Liver (tissue), 9 donors: ENCODE measurements around the gene STPG4. TPM values are rescaled to one million over a fixed set of nuclear protein-coding genes. Genes with fewer than 3 reads are reported as not detected.
A peak's percentile ranks its signal among the peaks of the same experiment; 100 is the strongest.

ENCODE experiments used
- DNase-seq: peaks from one replicate; pipeline ENCODE4 v3.0.0-alpha.2; 2017; ENCODE audit warnings: low spot score
- H3K27ac ChIP-seq, 2 donors: one replicate each; pipeline ENCODE4 v1.7.0; 2013; ENCODE audit warnings: inconsistent platforms in 2 of 2, low read length in 2 of 2, control low read depth in 1 of 2, low read depth in 1 of 2, mild to moderate bottlenecking in 1 of 2
- H3K27me3 ChIP-seq, 4 donors: one replicate each; pipeline versions ENCODE4 v1.6.1 to v1.7.0; 2013; ENCODE audit warnings: low read length in 3 of 4, inconsistent platforms in 1 of 4, mild to moderate bottlenecking in 1 of 4, moderate library complexity in 1 of 4; ENCODE audit not compliant: control insufficient read depth in 4 of 4, insufficient read depth in 4 of 4
- H3K36me3 ChIP-seq, 4 donors: one replicate each; pipeline versions ENCODE4 v1.6.1 to v1.7.0; 2013; ENCODE audit warnings: low read length in 3 of 4, mild to moderate bottlenecking in 3 of 4, low read depth in 1 of 4, moderate library complexity in 1 of 4; ENCODE audit not compliant: control insufficient read depth in 4 of 4, insufficient read depth in 3 of 4
- H3K4me1 ChIP-seq, 4 donors: one replicate each; pipeline versions ENCODE4 v1.6.1 to v1.7.0; 2013; ENCODE audit warnings: low read length in 3 of 4, mild to moderate bottlenecking in 3 of 4, moderate library complexity in 1 of 4; ENCODE audit not compliant: control insufficient read depth in 4 of 4, insufficient read depth in 4 of 4
- H3K4me3 ChIP-seq, 3 donors: one replicate each; pipeline versions ENCODE4 v1.6.1 to v1.7.0; 2013; ENCODE audit warnings: low read length in 3 of 3, control low read depth in 1 of 3, low read depth in 1 of 3, mild to moderate bottlenecking in 1 of 3
- H3K9ac ChIP-seq, 2 donors: one replicate each; pipeline ENCODE4 v1.7.0; 2013; ENCODE audit warnings: low read length in 2 of 2, mild to moderate bottlenecking in 2 of 2, moderate library complexity in 2 of 2, control low read depth in 1 of 2, low read depth in 1 of 2
- H3K9me3 ChIP-seq, 4 donors: one replicate each; pipeline versions ENCODE4 v1.6.1 to v1.7.0; 2013; ENCODE audit warnings: low read length in 3 of 4; ENCODE audit not compliant: control insufficient read depth in 4 of 4
- CTCF ChIP-seq: fragments of 150-350 bp; IDR thresholded peaks from 2 replicates; pipeline ENCODE4 v1.5.1; 2017; ENCODE audit warnings: improper control_type of control experiment, low read depth, low read length; ENCODE audit not compliant: missing input control
- EGR1 ChIP-seq, 2 donors: IDR thresholded peaks; 2 replicates each; pipeline ENCODE4 v1.6.1; 2016 to 2018; ENCODE audit warnings: antibody characterized with exemption in 2 of 2, low read depth in 2 of 2
- FOXA1 ChIP-seq: IDR thresholded peaks from 2 replicates; pipeline ENCODE4 v1.6.1; 2016; ENCODE audit warnings: antibody characterized with exemption
- GABPA ChIP-seq, 2 donors: IDR thresholded peaks in 1 of 2; conservative IDR thresholded peaks in 1 of 2; 2 replicates each; pipeline ENCODE4 v1.6.1; 2016; ENCODE audit warnings: antibody characterized with exemption in 2 of 2, mild to moderate bottlenecking in 1 of 2, moderate library complexity in 1 of 2
- HNF4A ChIP-seq, 2 donors: conservative IDR thresholded peaks; 2 replicates each; pipeline ENCODE4 v1.6.1; 2016; ENCODE audit warnings: antibody characterized with exemption in 2 of 2, mild to moderate bottlenecking in 2 of 2
- HNF4G ChIP-seq: IDR thresholded peaks from 2 replicates; pipeline ENCODE4 v1.6.1; 2016; ENCODE audit warnings: antibody characterized with exemption
- JUND ChIP-seq, 2 donors: IDR thresholded peaks; 2 replicates each; pipeline ENCODE4 v1.6.1; 2016; ENCODE audit warnings: antibody characterized with exemption in 2 of 2
- MAX ChIP-seq: IDR thresholded peaks from 2 replicates; pipeline ENCODE4 v1.6.1; 2016; ENCODE audit warnings: antibody characterized with exemption
- NR2F2 ChIP-seq: IDR thresholded peaks from 2 replicates; pipeline ENCODE4 v1.6.1; 2016; ENCODE audit warnings: antibody characterized with exemption
- RAD21 ChIP-seq, 2 donors: IDR thresholded peaks; 2 replicates each; pipeline ENCODE4 v1.6.1; 2016; ENCODE audit warnings: antibody characterized with exemption in 2 of 2, mild to moderate bottlenecking in 2 of 2
- REST ChIP-seq: IDR thresholded peaks from 2 replicates; pipeline ENCODE4 v1.6.1; 2016; ENCODE audit warnings: antibody characterized with exemption, mild to moderate bottlenecking
- RXRA ChIP-seq, 2 donors: IDR thresholded peaks; 2 replicates each; pipeline ENCODE4 v1.6.1; 2017 to 2018; ENCODE audit warnings: antibody characterized with exemption in 2 of 2, mild to moderate bottlenecking in 1 of 2
- SP1 ChIP-seq: IDR thresholded peaks from 2 replicates; pipeline ENCODE4 v1.6.1; 2018; ENCODE audit warnings: antibody characterized with exemption, mild to moderate bottlenecking
- TAF1 ChIP-seq: conservative IDR thresholded peaks from 2 replicates; pipeline ENCODE4 v1.6.1; 2016; ENCODE audit warnings: antibody characterized with exemption, mild to moderate bottlenecking
- YY1 ChIP-seq: IDR thresholded peaks from 2 replicates; pipeline ENCODE4 v1.6.1; 2016; ENCODE audit warnings: antibody characterized with exemption, mild to moderate bottlenecking
- WGBS: extraction: QIAGEN DNeasy Blood & Tissue Kit; methylation state at CpG from one replicate; pipeline ENCODE4 v1.1.7; 2013; 5-methylcytosine and 5-hydroxymethylcytosine counted together
- polyA plus RNA-seq, 2 donors: library from polyadenylated mRNA; stranded (reverse) in 1 of 2; unstranded in 1 of 2; fragments of 200-250 nt in 1 of 2; fragments of >200 nt in 1 of 2; fragmentation: Nextera tagmentation in 1 of 2; extraction: Ambion mirVana in 1 of 2; gene quantifications; one replicate each; pipeline versions ENCODE4 v1.2.1 to v1.2.3, GENCODE V29; 2013 to 2015
- total RNA-seq, 2 donors: library from RNA; depleted of rRNA; stranded (reverse); fragments of >200 nt; gene quantifications; one replicate each; pipeline ENCODE4 v1.2.3, GENCODE V29; 2014
- TF ChIP-seq, protein P1 (sequence below): IDR thresholded peaks from 2 replicates; pipeline ENCODE4 v1.6.1; 2016; ENCODE audit warnings: antibody characterized with exemption
- TF ChIP-seq, protein P2 (sequence below): IDR thresholded peaks from 2 replicates; pipeline ENCODE4 v1.6.1; 2016; ENCODE audit warnings: antibody characterized with exemption
- donor health status: healthy.
- donor health status: healthy.
- donor health status: healthy.
- donor health status: healthy.
- donor health status: healthy.

The STPG4 gene
- total and polyA plus RNA-seq, 4 donors, result 0.25 TPM; not detected in 3

DNA sequence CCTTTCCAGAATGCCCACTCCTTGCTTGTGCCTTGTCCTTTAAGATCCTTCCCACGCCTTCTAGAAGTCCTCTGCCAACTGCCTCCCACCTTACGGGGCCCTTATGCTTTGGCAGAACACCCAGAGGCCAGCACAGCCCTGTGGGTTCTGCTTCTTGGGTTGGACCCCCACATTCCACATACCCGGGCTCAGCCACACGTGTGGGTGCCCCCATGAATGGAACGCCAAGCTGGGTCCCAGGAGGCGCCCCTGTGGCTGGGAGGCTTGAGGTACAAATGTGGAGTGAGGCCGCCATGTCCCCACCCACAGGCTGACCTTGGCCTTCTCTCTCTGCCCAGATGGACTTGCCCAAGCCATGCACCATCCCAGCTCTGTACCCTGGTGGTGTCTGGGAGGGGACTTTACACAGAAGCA is 74.2 kb downstream of the STPG4 start:
- Histone ChIP-seq H3K4me1 (peaks cover 11 to 27% (median 23%) of the 10 kb centered on the region in 4 donors), H3K9ac (no peak overlapping the region), H3K27me3 (no peaks in the 10 kb centered on the region), H3K27ac (no peak overlapping the region), H3K9me3 (no peaks in the 10 kb centered on the region), H3K4me3 (no peak overlapping the region), H3K36me3 (no peaks in the 10 kb centered on the region)
- WGBS, result 98% methylated on average over 7 of the region's 7 CpGs
- no peak for DNase-seq
- TF ChIP-seq HNF4G, result no peak
- TF ChIP-seq RAD21 (IDR thresholded peaks at IDR 0.05), result no peak
- TF ChIP-seq FOXA1, result no peak
- no peak for TF ChIP-seq CTCF
- no peak for TF ChIP-seq MAX
- no peak for TF ChIP-seq YY1
- no peak for TF ChIP-seq EGR1 (IDR thresholded peaks at IDR 0.05; ENCODE audit: low read depth in 2 of 2)
- TF ChIP-seq, protein P1, sequence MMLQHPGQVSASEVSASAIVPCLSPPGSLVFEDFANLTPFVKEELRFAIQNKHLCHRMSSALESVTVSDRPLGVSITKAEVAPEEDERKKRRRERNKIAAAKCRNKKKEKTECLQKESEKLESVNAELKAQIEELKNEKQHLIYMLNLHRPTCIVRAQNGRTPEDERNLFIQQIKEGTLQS, result no peak
- no peak for TF ChIP-seq SP1
- no peak for TF ChIP-seq GABPA (IDR thresholded peaks at IDR 0.05 in 1 of 2, conservative IDR thresholded peaks at IDR 0.05 in 1 of 2)
- no peak for TF ChIP-seq HNF4A (conservative IDR thresholded peaks at IDR 0.05)
- TF ChIP-seq TAF1, result no peak
- no peak for TF ChIP-seq NR2F2
- no peak for TF ChIP-seq RXRA (IDR thresholded peaks at IDR 0.05)
- no peak for TF ChIP-seq REST

GRCh38 chr2:47079515-47080412 is 75.3 kb downstream of the STPG4 start:
- H3K4me3 ChIP-seq, result peak overlapping the region in 2 of 3 donors; percentile 13 to 54
- no peaks in the 10 kb centered on the region for H3K9me3 ChIP-seq
- peaks cover 11 to 32% (median 25%) of the 10 kb centered on the region in 4 donors for H3K4me1 ChIP-seq
- H3K27me3 ChIP-seq, result no peaks in the 10 kb centered on the region
- DNase-seq, result no peak
- no peaks in the 10 kb centered on the region for H3K36me3 ChIP-seq
- TF ChIP-seq HNF4A (conservative IDR thresholded peaks at IDR 0.05), result no peak
- peak in 1 of 2 donors; percentile 17 for TF ChIP-seq RAD21 (IDR thresholded peaks at IDR 0.05)
- TF ChIP-seq, protein P1, result no peak
- TF ChIP-seq, protein P2, sequence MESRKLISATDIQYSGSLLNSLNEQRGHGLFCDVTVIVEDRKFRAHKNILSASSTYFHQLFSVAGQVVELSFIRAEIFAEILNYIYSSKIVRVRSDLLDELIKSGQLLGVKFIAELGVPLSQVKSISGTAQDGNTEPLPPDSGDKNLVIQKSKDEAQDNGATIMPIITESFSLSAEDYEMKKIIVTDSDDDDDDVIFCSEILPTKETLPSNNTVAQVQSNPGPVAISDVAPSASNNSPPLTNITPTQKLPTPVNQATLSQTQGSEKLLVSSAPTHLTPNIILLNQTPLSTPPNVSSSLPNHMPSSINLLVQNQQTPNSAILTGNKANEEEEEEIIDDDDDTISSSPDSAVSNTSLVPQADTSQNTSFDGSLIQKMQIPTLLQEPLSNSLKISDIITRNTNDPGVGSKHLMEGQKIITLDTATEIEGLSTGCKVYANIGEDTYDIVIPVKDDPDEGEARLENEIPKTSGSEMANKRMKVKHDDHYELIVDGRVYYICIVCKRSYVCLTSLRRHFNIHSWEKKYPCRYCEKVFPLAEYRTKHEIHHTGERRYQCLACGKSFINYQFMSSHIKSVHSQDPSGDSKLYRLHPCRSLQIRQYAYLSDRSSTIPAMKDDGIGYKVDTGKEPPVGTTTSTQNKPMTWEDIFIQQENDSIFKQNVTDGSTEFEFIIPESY, result no peak
- no peak for TF ChIP-seq JUND (IDR thresholded peaks at IDR 0.05)
- no peak for TF ChIP-seq RXRA (IDR thresholded peaks at IDR 0.05)
- no peak for TF ChIP-seq YY1
- no peak for TF ChIP-seq FOXA1
- no peak for TF ChIP-seq TAF1
- WGBS, result 35% methylated on average over 11 of the region's 11 CpGs
- no peak overlapping the region for H3K9ac ChIP-seq
- H3K27ac ChIP-seq, result peak overlapping the region; percentile 57 to 80
